Endothelial cell of umbilical vein (primary cell): Measurements from ENCODE around the gene FGR.

Source experiments
- EZH2 ChIP-seq: IDR thresholded peaks from 2 replicates; pipeline ENCODE4 v1.6.1; 2012; ENCODE audit warnings: borderline replicate concordance, low read depth, mild to moderate bottlenecking, moderate library complexity, low read length, inconsistent platforms; ENCODE audit not compliant: severe bottlenecking
- FOS ChIP-seq: IDR thresholded peaks from 2 replicates; pipeline ENCODE4 v1.6.1; 2011; ENCODE audit warnings: mild to moderate bottlenecking, low read length, moderate library complexity, borderline replicate concordance; ENCODE audit not compliant: insufficient read depth
- JUN ChIP-seq: IDR thresholded peaks from 2 replicates; pipeline ENCODE4 v1.6.1; 2011; ENCODE audit warnings: borderline replicate concordance, low read depth; ENCODE audit not compliant: insufficient read length, insufficient read depth
- POLR2A ChIP-seq: IDR thresholded peaks from 2 replicates; pipeline ENCODE4 v1.6.1; 2012; ENCODE audit warnings: low read depth, mild to moderate bottlenecking, control low read depth, low read length
- POLR2AphosphoS5 ChIP-seq: IDR thresholded peaks from 2 replicates; pipeline ENCODE4 v1.6.1; 2012; ENCODE audit warnings: low read depth, mild to moderate bottlenecking, control low read depth, low read length, moderate library complexity; ENCODE audit not compliant: insufficient read depth
- TF ChIP-seq, protein P1 (sequence below), 2 donors: IDR thresholded peaks; 1 replicate in 1 of 2; 2 replicates in 1 of 2; pipeline ENCODE4 v1.5.1; 2011; ENCODE audit warnings: low read length in 2 of 2, mild to moderate bottlenecking in 2 of 2, moderate library complexity in 2 of 2, control low read depth in 1 of 2, inconsistent platforms in 1 of 2, low read depth in 1 of 2; ENCODE audit not compliant: insufficient read depth in 1 of 2; ENCODE audit errors: extremely low read depth in 1 of 2

DNA sequence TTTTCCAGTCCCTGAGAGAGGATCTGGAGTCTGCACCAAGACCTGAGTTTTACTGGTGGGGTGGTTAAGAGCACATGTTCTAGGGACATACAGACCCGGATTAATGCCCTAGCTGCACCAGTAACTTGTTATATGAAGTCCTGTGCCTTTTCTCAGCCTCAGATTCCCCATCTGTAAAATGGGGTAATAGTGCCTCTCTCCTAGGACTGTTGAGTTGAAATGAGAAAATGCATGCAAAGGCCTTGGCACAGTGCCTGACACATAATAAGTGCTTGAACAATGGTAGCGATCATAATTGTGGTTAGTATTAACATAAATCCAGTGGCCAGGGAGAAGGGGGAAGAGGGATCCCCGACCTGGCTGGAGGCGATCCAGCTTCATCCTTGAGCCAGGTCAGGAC lies 43.4 kb downstream of the FGR start:
- TF ChIP-seq, protein P1, sequence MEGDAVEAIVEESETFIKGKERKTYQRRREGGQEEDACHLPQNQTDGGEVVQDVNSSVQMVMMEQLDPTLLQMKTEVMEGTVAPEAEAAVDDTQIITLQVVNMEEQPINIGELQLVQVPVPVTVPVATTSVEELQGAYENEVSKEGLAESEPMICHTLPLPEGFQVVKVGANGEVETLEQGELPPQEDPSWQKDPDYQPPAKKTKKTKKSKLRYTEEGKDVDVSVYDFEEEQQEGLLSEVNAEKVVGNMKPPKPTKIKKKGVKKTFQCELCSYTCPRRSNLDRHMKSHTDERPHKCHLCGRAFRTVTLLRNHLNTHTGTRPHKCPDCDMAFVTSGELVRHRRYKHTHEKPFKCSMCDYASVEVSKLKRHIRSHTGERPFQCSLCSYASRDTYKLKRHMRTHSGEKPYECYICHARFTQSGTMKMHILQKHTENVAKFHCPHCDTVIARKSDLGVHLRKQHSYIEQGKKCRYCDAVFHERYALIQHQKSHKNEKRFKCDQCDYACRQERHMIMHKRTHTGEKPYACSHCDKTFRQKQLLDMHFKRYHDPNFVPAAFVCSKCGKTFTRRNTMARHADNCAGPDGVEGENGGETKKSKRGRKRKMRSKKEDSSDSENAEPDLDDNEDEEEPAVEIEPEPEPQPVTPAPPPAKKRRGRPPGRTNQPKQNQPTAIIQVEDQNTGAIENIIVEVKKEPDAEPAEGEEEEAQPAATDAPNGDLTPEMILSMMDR (IDR thresholded peaks at IDR 0.05; ENCODE audit: extremely low read depth in 1 of 2, insufficient read depth in 1 of 2, low read depth in 1 of 2, low read length in 2 of 2) = no peak
- no peak for TF ChIP-seq POLR2A
- no peak for TF ChIP-seq FOS
- TF ChIP-seq EZH2 = no peak
- TF ChIP-seq POLR2AphosphoS5 = no peak
- no peak for TF ChIP-seq JUN
